Measurements from ENCODE around the gene FRMD4A.

FRMD4A gene

GRCh38 chr10:13711291-13711690 lies 619.4 kb downstream of the FRMD4A start:
- DNase-seq (ENCODE audit: insufficient read length, low spot score) (no peak), FAIRE-seq (no peak)
- TF ChIP-seq POLR2A (IDR thresholded peaks at IDR 0.05; ENCODE audit: low read depth, low read length) (no peak), SPI1 (IDR thresholded peaks at IDR 0.05; ENCODE audit: low read depth, low read length) (no peak), POLR2AphosphoS5 (IDR thresholded peaks at IDR 0.05; ENCODE audit: low read depth, low read length) (no peak), POU2F2 (IDR thresholded peaks at IDR 0.05; ENCODE audit: low read depth, low read length) (no peak), PAX5 (IDR thresholded peaks at IDR 0.05; ENCODE audit: insufficient read depth, low read length, severe bottlenecking) (no peak), TAF1 (IDR thresholded peaks at IDR 0.05; ENCODE audit: low read depth, low read length) (no peak)

- no peak for TF ChIP-seq POLR2AphosphoS5 (IDR thresholded peaks at IDR 0.05; ENCODE audit: low read depth, low read length)
- TF ChIP-seq PAX5 (IDR thresholded peaks at IDR 0.05; ENCODE audit: insufficient read depth, low read length, severe bottlenecking), result no peak
- no peak for TF ChIP-seq POU2F2 (IDR thresholded peaks at IDR 0.05; ENCODE audit: low read depth, low read length)
- no peak for TF ChIP-seq POLR2A (IDR thresholded peaks at IDR 0.05; ENCODE audit: low read depth, low read length)
- TF ChIP-seq TAF1 (IDR thresholded peaks at IDR 0.05; ENCODE audit: low read depth, low read length), result no peak
- TF ChIP-seq SPI1 (IDR thresholded peaks at IDR 0.05; ENCODE audit: low read depth, low read length), result no peak
- DNase-seq (ENCODE audit: insufficient read length, low spot score) (no peak), FAIRE-seq (no peak)
Measured at GRCh38 chr10:13709931-13710650, 620.6 kb downstream of the FRMD4A start.

GRCh38 chr10:13708256-13708990 lies 622.3 kb downstream of the FRMD4A start:
- DNase-seq (ENCODE audit: insufficient read length, low spot score) (no peak), FAIRE-seq (no peak)
- TF ChIP-seq PAX5 (IDR thresholded peaks at IDR 0.05; ENCODE audit: insufficient read depth, low read length, severe bottlenecking) (no peak), POLR2AphosphoS5 (IDR thresholded peaks at IDR 0.05; ENCODE audit: low read depth, low read length) (no peak), SPI1 (IDR thresholded peaks at IDR 0.05; ENCODE audit: low read depth, low read length) (no peak), TAF1 (IDR thresholded peaks at IDR 0.05; ENCODE audit: low read depth, low read length) (no peak), POU2F2 (IDR thresholded peaks at IDR 0.05; ENCODE audit: low read depth, low read length) (no peak), POLR2A (IDR thresholded peaks at IDR 0.05; ENCODE audit: low read depth, low read length) (no peak; the same call in 1 of the 2 replicates)

- TF ChIP-seq POLR2A (IDR thresholded peaks at IDR 0.05; ENCODE audit: low read depth, low read length), result peak; percentile 19; the same call in 1 of the 2 replicates
- TF ChIP-seq POLR2AphosphoS5 (IDR thresholded peaks at IDR 0.05; ENCODE audit: low read depth, low read length), result peak; percentile 71; the same call in 1 of the 2 replicates
- TF ChIP-seq TAF1 (IDR thresholded peaks at IDR 0.05; ENCODE audit: low read depth, low read length), result no peak
- no peak for TF ChIP-seq PAX5 (IDR thresholded peaks at IDR 0.05; ENCODE audit: insufficient read depth, low read length, severe bottlenecking)
- no peak for TF ChIP-seq POU2F2 (IDR thresholded peaks at IDR 0.05; ENCODE audit: low read depth, low read length)
- TF ChIP-seq SPI1 (IDR thresholded peaks at IDR 0.05; ENCODE audit: low read depth, low read length), result 0 out of 2 replicates have a peak, but pooled peaks have one; percentile 0
- peak; percentile 52 for FAIRE-seq
- no peak for DNase-seq (ENCODE audit: insufficient read length, low spot score)
Measured at GRCh38 chr10:13707156-13707881, 623.4 kb downstream of the FRMD4A start.

- no peak for TF ChIP-seq SPI1 (IDR thresholded peaks at IDR 0.05; ENCODE audit: low read depth, low read length)
- TF ChIP-seq TAF1 (IDR thresholded peaks at IDR 0.05; ENCODE audit: low read depth, low read length), result 0 out of 2 replicates have a peak, but pooled peaks have one; percentile 11
- FAIRE-seq, result peak; percentile 66
- DNase-seq (ENCODE audit: insufficient read length, low spot score), result no peak
Measured at GRCh38 chr10:13706604-13707003, 624.1 kb downstream of the FRMD4A start.

- FAIRE-seq (no peak), DNase-seq (ENCODE audit: insufficient read length, low spot score) (no peak)
- no peak for TF ChIP-seq SPI1 (IDR thresholded peaks at IDR 0.05; ENCODE audit: low read depth, low read length)
- no peak for TF ChIP-seq POLR2A (IDR thresholded peaks at IDR 0.05; ENCODE audit: low read depth, low read length)
- no peak for TF ChIP-seq POLR2AphosphoS5 (IDR thresholded peaks at IDR 0.05; ENCODE audit: low read depth, low read length)
- TF ChIP-seq PAX5 (IDR thresholded peaks at IDR 0.05; ENCODE audit: insufficient read depth, low read length, severe bottlenecking), result no peak
- TF ChIP-seq TAF1 (IDR thresholded peaks at IDR 0.05; ENCODE audit: low read depth, low read length), result no peak
- TF ChIP-seq POU2F2 (IDR thresholded peaks at IDR 0.05; ENCODE audit: low read depth, low read length), result no peak
Measured at GRCh38 chr10:13706175-13706574, 624.5 kb downstream of the FRMD4A start.

- FAIRE-seq, result no peak
- no peak for DNase-seq (ENCODE audit: insufficient read length, low spot score)
- no peak for TF ChIP-seq PAX5 (IDR thresholded peaks at IDR 0.05; ENCODE audit: insufficient read depth, low read length, severe bottlenecking)
- TF ChIP-seq SPI1 (IDR thresholded peaks at IDR 0.05; ENCODE audit: low read depth, low read length), result no peak
- TF ChIP-seq TAF1 (IDR thresholded peaks at IDR 0.05; ENCODE audit: low read depth, low read length), result no peak
- peak; percentile 26; the same call in 1 of the 2 replicates for TF ChIP-seq POLR2A (IDR thresholded peaks at IDR 0.05; ENCODE audit: low read depth, low read length)
Measured at GRCh38 chr10:13705526-13706174, 625.1 kb downstream of the FRMD4A start.

GRCh38 chr10:13704964-13705363 lies 625.8 kb downstream of the FRMD4A start:
- DNase-seq (ENCODE audit: insufficient read length, low spot score), result no peak
- FAIRE-seq, result peak; percentile 9
- TF ChIP-seq POLR2A (IDR thresholded peaks at IDR 0.05; ENCODE audit: low read depth, low read length), result no peak
- no peak for TF ChIP-seq POLR2AphosphoS5 (IDR thresholded peaks at IDR 0.05; ENCODE audit: low read depth, low read length)
- TF ChIP-seq SPI1 (IDR thresholded peaks at IDR 0.05; ENCODE audit: low read depth, low read length), result no peak
- TF ChIP-seq TAF1 (IDR thresholded peaks at IDR 0.05; ENCODE audit: low read depth, low read length), result no peak
- no peak for TF ChIP-seq PAX5 (IDR thresholded peaks at IDR 0.05; ENCODE audit: insufficient read depth, low read length, severe bottlenecking)
- TF ChIP-seq POU2F2 (IDR thresholded peaks at IDR 0.05; ENCODE audit: low read depth, low read length), result no peak
